Measurements from ENCODE around the gene MYO9B.

The MYO9B gene

GRCh38 chr19:17216058-17216670 lies 140.6 kb downstream of the MYO9B start:
- H3K27ac ChIP-seq (ENCODE audit: low read depth, low read length), result peak overlapping the region; percentile 69
- peak overlapping the region in 4 of 5 donors; percentile 78 to 87 (median 80) for H3K4me3 ChIP-seq (ENCODE audit: low read depth in 1 of 5, low read length in 5 of 5)
- peaks cover 2 to 24% (median 19%) of the 10 kb centered on the region in 5 donors for H3K4me1 ChIP-seq (ENCODE audit: control insufficient read depth in 5 of 5, insufficient read depth in 5 of 5, low read length in 5 of 5)
- H3K9ac ChIP-seq (ENCODE audit: low read length in 5 of 5), result no peak overlapping the region
- H3K9me3 ChIP-seq (ENCODE audit: control insufficient read depth in 5 of 5, low read length in 5 of 5), result peaks cover 0 to 4% (median 0%) of the 10 kb centered on the region in 5 donors
- H3K36me3 ChIP-seq (ENCODE audit: control insufficient read depth in 5 of 5, insufficient read depth in 5 of 5, low read length in 5 of 5), result peaks cover 0 to 49% (median 33%) of the 10 kb centered on the region in 5 donors
- H3K27me3 ChIP-seq (ENCODE audit: control insufficient read depth in 5 of 5, insufficient read depth in 4 of 5, low read length in 5 of 5), result no peaks in the 10 kb centered on the region

GRCh38 chr19:17219286-17219685 lies 143.7 kb downstream of the MYO9B start:
- Histone ChIP-seq H3K36me3 (ENCODE audit: control insufficient read depth in 5 of 5, insufficient read depth in 5 of 5, low read length in 5 of 5) (peaks cover 0 to 26% (median 20%) of the 10 kb centered on the region in 5 donors), H3K27me3 (ENCODE audit: control insufficient read depth in 5 of 5, insufficient read depth in 4 of 5, low read length in 5 of 5) (no peaks in the 10 kb centered on the region), H3K27ac (ENCODE audit: low read depth, low read length) (no peak overlapping the region), H3K4me3 (ENCODE audit: low read depth in 1 of 5, low read length in 5 of 5) (no peak overlapping the region), H3K9ac (ENCODE audit: low read length in 5 of 5) (no peak overlapping the region), H3K4me1 (ENCODE audit: control insufficient read depth in 5 of 5, insufficient read depth in 5 of 5, low read length in 5 of 5) (peaks cover 2 to 23% (median 19%) of the 10 kb centered on the region in 5 donors), H3K9me3 (ENCODE audit: control insufficient read depth in 5 of 5, low read length in 5 of 5) (peaks cover 0 to 4% (median 0%) of the 10 kb centered on the region in 5 donors)

GRCh38 chr19:17220207-17220758 lies 144.7 kb downstream of the MYO9B start:
- no peak overlapping the region for H3K4me3 ChIP-seq (ENCODE audit: low read depth in 1 of 5, low read length in 5 of 5)

GRCh38 chr19:17225053-17225452 lies 149.5 kb downstream of the MYO9B start:
- no peaks in the 10 kb centered on the region for H3K9me3 ChIP-seq (ENCODE audit: control insufficient read depth in 5 of 5, low read length in 5 of 5)
- no peak overlapping the region for H3K4me3 ChIP-seq (ENCODE audit: low read depth in 1 of 5, low read length in 5 of 5)
- no peak overlapping the region for H3K27ac ChIP-seq (ENCODE audit: low read depth, low read length)
- H3K9ac ChIP-seq (ENCODE audit: low read length in 5 of 5), result no peak overlapping the region
- H3K4me1 ChIP-seq (ENCODE audit: control insufficient read depth in 5 of 5, insufficient read depth in 5 of 5, low read length in 5 of 5), result peaks cover 1 to 23% (median 22%) of the 10 kb centered on the region in 5 donors
- H3K36me3 ChIP-seq (ENCODE audit: control insufficient read depth in 5 of 5, insufficient read depth in 5 of 5, low read length in 5 of 5), result peaks cover 0 to 14% (median 10%) of the 10 kb centered on the region in 5 donors
- H3K27me3 ChIP-seq (ENCODE audit: control insufficient read depth in 5 of 5, insufficient read depth in 4 of 5, low read length in 5 of 5), result no peaks in the 10 kb centered on the region

More at GRCh38 chr19:17220207-17220758, 144.7 kb downstream of the MYO9B start:
- no peak overlapping the region for H3K27ac ChIP-seq (ENCODE audit: low read depth, low read length)
- H3K4me1 ChIP-seq (ENCODE audit: control insufficient read depth in 5 of 5, insufficient read depth in 5 of 5, low read length in 5 of 5), result peaks cover 0 to 15% (median 11%) of the 10 kb centered on the region in 5 donors
- H3K9me3 ChIP-seq (ENCODE audit: control insufficient read depth in 5 of 5, low read length in 5 of 5), result peaks cover 0 to 4% (median 0%) of the 10 kb centered on the region in 5 donors
- H3K9ac ChIP-seq (ENCODE audit: low read length in 5 of 5), result no peak overlapping the region
- peaks cover 0 to 26% (median 20%) of the 10 kb centered on the region in 5 donors for H3K36me3 ChIP-seq (ENCODE audit: control insufficient read depth in 5 of 5, insufficient read depth in 5 of 5, low read length in 5 of 5)
- H3K27me3 ChIP-seq (ENCODE audit: control insufficient read depth in 5 of 5, insufficient read depth in 4 of 5, low read length in 5 of 5), result no peaks in the 10 kb centered on the region

GRCh38 chr19:17226002-17226933 lies 150.7 kb downstream of the MYO9B start, which contains the start of gene OCEL1:
Gene OCEL1 (plus strand): TSS chr19:17226226. CDS start chr19:17226248, 22 bp downstream.
- Histone ChIP-seq H3K27me3 (ENCODE audit: control insufficient read depth in 5 of 5, insufficient read depth in 4 of 5, low read length in 5 of 5) (no peaks in the 10 kb centered on the region), H3K4me1 (ENCODE audit: control insufficient read depth in 5 of 5, insufficient read depth in 5 of 5, low read length in 5 of 5) (peaks cover 1 to 19% (median 18%) of the 10 kb centered on the region in 5 donors), H3K4me3 (ENCODE audit: low read depth in 1 of 5, low read length in 5 of 5) (peak within 1 kb of the TSS; percentile 68 to 86 (median 79)), H3K36me3 (ENCODE audit: control insufficient read depth in 5 of 5, insufficient read depth in 5 of 5, low read length in 5 of 5) (peaks cover 0 to 23% (median 13%) of the 10 kb centered on the region in 5 donors), H3K27ac (ENCODE audit: low read depth, low read length) (peak within 1 kb of the TSS; percentile 62), H3K9me3 (ENCODE audit: control insufficient read depth in 5 of 5, low read length in 5 of 5) (no peaks in the 10 kb centered on the region), H3K9ac (ENCODE audit: low read length in 5 of 5) (peak within 1 kb of the TSS in 4 of 5 donors; percentile 53 to 75 (median 70))

GRCh38 chr19:17227798-17228367 lies 152.3 kb downstream of the MYO9B start:
- no peak overlapping the region for H3K4me3 ChIP-seq (ENCODE audit: low read depth in 1 of 5, low read length in 5 of 5)
- H3K4me1 ChIP-seq (ENCODE audit: control insufficient read depth in 5 of 5, insufficient read depth in 5 of 5, low read length in 5 of 5), result peaks cover 1 to 28% (median 18%) of the 10 kb centered on the region in 5 donors
- H3K27me3 ChIP-seq (ENCODE audit: control insufficient read depth in 5 of 5, insufficient read depth in 4 of 5, low read length in 5 of 5), result no peaks in the 10 kb centered on the region
- H3K36me3 ChIP-seq (ENCODE audit: control insufficient read depth in 5 of 5, insufficient read depth in 5 of 5, low read length in 5 of 5), result peaks cover 0 to 38% (median 29%) of the 10 kb centered on the region in 5 donors
- H3K9ac ChIP-seq (ENCODE audit: low read length in 5 of 5), result no peak overlapping the region
- no peaks in the 10 kb centered on the region for H3K9me3 ChIP-seq (ENCODE audit: control insufficient read depth in 5 of 5, low read length in 5 of 5)
- no peak overlapping the region for H3K27ac ChIP-seq (ENCODE audit: low read depth, low read length)

GRCh38 chr19:17229890-17230289 lies 154.3 kb downstream of the MYO9B start:
- H3K9me3 ChIP-seq (ENCODE audit: control insufficient read depth in 5 of 5, low read length in 5 of 5), result no peaks in the 10 kb centered on the region
- no peak overlapping the region for H3K27ac ChIP-seq (ENCODE audit: low read depth, low read length)
- no peaks in the 10 kb centered on the region for H3K27me3 ChIP-seq (ENCODE audit: control insufficient read depth in 5 of 5, insufficient read depth in 4 of 5, low read length in 5 of 5)
- peaks cover 0 to 46% (median 29%) of the 10 kb centered on the region in 5 donors for H3K36me3 ChIP-seq (ENCODE audit: control insufficient read depth in 5 of 5, insufficient read depth in 5 of 5, low read length in 5 of 5)
- H3K9ac ChIP-seq (ENCODE audit: low read length in 5 of 5), result no peak overlapping the region
- no peak overlapping the region for H3K4me3 ChIP-seq (ENCODE audit: low read depth in 1 of 5, low read length in 5 of 5)
- peaks cover 1 to 38% (median 24%) of the 10 kb centered on the region in 5 donors for H3K4me1 ChIP-seq (ENCODE audit: control insufficient read depth in 5 of 5, insufficient read depth in 5 of 5, low read length in 5 of 5)

- Histone ChIP-seq H3K4me1 (ENCODE audit: control insufficient read depth in 5 of 5, insufficient read depth in 5 of 5, low read length in 5 of 5) (peaks cover 0 to 40% (median 30%) of the 10 kb centered on the region in 5 donors), H3K27ac (ENCODE audit: low read depth, low read length) (no peak overlapping the region), H3K4me3 (ENCODE audit: low read depth in 1 of 5, low read length in 5 of 5) (no peak overlapping the region), H3K36me3 (ENCODE audit: control insufficient read depth in 5 of 5, insufficient read depth in 5 of 5, low read length in 5 of 5) (peaks cover 0 to 46% (median 29%) of the 10 kb centered on the region in 5 donors), H3K9me3 (ENCODE audit: control insufficient read depth in 5 of 5, low read length in 5 of 5) (no peaks in the 10 kb centered on the region), H3K9ac (ENCODE audit: low read length in 5 of 5) (no peak overlapping the region), H3K27me3 (ENCODE audit: control insufficient read depth in 5 of 5, insufficient read depth in 4 of 5, low read length in 5 of 5) (no peaks in the 10 kb centered on the region)
Observed at GRCh38 chr19:17232258-17232657, 156.7 kb downstream of the MYO9B start.

- Histone ChIP-seq H3K27me3 (ENCODE audit: control insufficient read depth in 5 of 5, insufficient read depth in 4 of 5, low read length in 5 of 5) (no peaks in the 10 kb centered on the region), H3K9me3 (ENCODE audit: control insufficient read depth in 5 of 5, low read length in 5 of 5) (no peaks in the 10 kb centered on the region), H3K36me3 (ENCODE audit: control insufficient read depth in 5 of 5, insufficient read depth in 5 of 5, low read length in 5 of 5) (peaks cover 0 to 45% (median 27%) of the 10 kb centered on the region in 5 donors), H3K9ac (ENCODE audit: low read length in 5 of 5) (peak overlapping the region in 2 of 5 donors; percentile 51 to 61), H3K4me1 (ENCODE audit: control insufficient read depth in 5 of 5, insufficient read depth in 5 of 5, low read length in 5 of 5) (peaks cover 0 to 35% (median 28%) of the 10 kb centered on the region in 5 donors), H3K27ac (ENCODE audit: low read depth, low read length) (peak overlapping the region; percentile 46), H3K4me3 (ENCODE audit: low read depth in 1 of 5, low read length in 5 of 5) (peak overlapping the region in 4 of 5 donors; percentile 42 to 63 (median 59))
Observed at GRCh38 chr19:17234911-17235299, 159.3 kb downstream of the MYO9B start.

Measured in subcutaneous abdominal adipose tissue (tissue), 5 donors.